Right atrium auricular region (tissue), 2 donors: ENCODE results near the gene LHX8. TPM values are rescaled to one million over a fixed set of nuclear protein-coding genes. Genes with fewer than 3 reads are reported as not detected.
"Not testable (repeated sequence)": the region's sequence is repeated elsewhere in the genome, so short reads cannot be mapped to it uniquely, and the experiment has no call there.

ENCODE experiments used
- DNase-seq: peaks from one replicate; pipeline ENCODE4 v3.0.0-alpha.2; 2019; ENCODE audit warnings: low spot score
- H3K27ac ChIP-seq, 2 donors: fragments of 200-600 bp; sonication (generic); 1 replicate in 1 of 2; 2 replicates in 1 of 2; pipeline ENCODE4 v1.5.1; 2016 to 2019
- H3K27me3 ChIP-seq, 2 donors: fragments of 200-600 bp; sonication (generic); one replicate each; pipeline versions ENCODE4 v1.5.1 to v1.6.0; 2017 to 2019
- H3K36me3 ChIP-seq: fragments of 200-600 bp; sonication (generic); one replicate; pipeline ENCODE4 v1.5.1; 2016
- H3K4me1 ChIP-seq, 2 donors: fragments of 200-600 bp; sonication (generic); one replicate each; pipeline versions ENCODE4 v1.5.1 to v1.6.0; 2017 to 2019
- H3K4me3 ChIP-seq, 2 donors: fragments of 200-600 bp; sonication (generic); 1 replicate in 1 of 2; 2 replicates in 1 of 2; pipeline ENCODE4 v1.5.1; 2017 to 2019; ENCODE audit warnings: mild to moderate bottlenecking in 1 of 2, moderate library complexity in 1 of 2
- H3K9me3 ChIP-seq, 2 donors: fragments of 200-600 bp; sonication (generic); one replicate each; pipeline ENCODE4 v1.5.1; 2019
- total RNA-seq, 2 donors: library from RNA; depleted of rRNA; stranded (reverse); fragments of >200 nt; gene quantifications; one replicate each; pipeline ENCODE4 v1.1.0, GENCODE V29; 2016
- TF ChIP-seq, protein P1 (sequence below), 2 donors: fragments of 200-600 bp; sonication (generic); IDR thresholded peaks; one replicate each; pipeline ENCODE4 v1.5.1; 2019; ENCODE audit warnings: antibody characterized with exemption in 2 of 2

LHX8 gene
- total RNA-seq, 2 donors from 2014 or later, result not detected

DNA sequence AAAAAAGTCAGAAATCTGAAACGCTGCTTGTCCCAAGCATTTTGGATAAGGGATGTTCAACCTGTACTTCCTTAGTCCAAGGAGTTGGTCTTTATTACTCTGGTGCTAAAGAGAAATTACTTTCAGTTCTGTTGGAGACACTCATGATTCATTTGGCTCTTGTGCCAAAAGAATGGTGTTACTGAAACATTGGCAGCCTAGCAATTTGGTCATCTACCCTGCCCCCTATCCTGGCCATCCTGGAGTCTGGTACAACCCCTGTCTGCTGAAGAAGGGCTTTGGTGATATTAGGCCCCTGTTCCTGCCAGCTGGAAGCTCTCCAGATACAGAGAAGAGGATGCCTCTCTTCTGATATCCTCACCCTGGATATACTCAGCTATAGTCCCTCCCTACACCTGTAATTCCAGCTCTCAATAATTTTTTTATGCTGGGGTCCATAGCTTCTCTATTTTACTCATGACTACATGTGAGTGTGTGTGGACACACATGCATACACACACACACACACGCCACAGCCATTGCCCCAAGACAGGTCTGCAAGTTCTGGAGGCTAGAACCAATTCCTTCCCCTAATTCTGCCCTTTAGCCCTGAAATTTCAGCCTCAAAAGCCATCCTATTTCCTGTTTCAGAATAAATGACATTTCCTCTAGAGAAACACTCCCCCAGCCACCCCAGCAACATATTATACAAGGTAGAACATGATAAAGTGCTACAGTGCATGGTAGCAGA lies 40.0 kb downstream of the LHX8 start:
- TF ChIP-seq, protein P1, sequence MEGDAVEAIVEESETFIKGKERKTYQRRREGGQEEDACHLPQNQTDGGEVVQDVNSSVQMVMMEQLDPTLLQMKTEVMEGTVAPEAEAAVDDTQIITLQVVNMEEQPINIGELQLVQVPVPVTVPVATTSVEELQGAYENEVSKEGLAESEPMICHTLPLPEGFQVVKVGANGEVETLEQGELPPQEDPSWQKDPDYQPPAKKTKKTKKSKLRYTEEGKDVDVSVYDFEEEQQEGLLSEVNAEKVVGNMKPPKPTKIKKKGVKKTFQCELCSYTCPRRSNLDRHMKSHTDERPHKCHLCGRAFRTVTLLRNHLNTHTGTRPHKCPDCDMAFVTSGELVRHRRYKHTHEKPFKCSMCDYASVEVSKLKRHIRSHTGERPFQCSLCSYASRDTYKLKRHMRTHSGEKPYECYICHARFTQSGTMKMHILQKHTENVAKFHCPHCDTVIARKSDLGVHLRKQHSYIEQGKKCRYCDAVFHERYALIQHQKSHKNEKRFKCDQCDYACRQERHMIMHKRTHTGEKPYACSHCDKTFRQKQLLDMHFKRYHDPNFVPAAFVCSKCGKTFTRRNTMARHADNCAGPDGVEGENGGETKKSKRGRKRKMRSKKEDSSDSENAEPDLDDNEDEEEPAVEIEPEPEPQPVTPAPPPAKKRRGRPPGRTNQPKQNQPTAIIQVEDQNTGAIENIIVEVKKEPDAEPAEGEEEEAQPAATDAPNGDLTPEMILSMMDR (IDR thresholded peaks at IDR 0.05), result no peak
- Histone ChIP-seq H3K4me3 (no peak overlapping the region), H3K4me1 (no peaks in the 10 kb centered on the region), H3K9me3 (no peaks in the 10 kb centered on the region), H3K36me3 (no peaks in the 10 kb centered on the region), H3K27me3 (no peaks in the 10 kb centered on the region), H3K27ac (no peak overlapping the region)
- DNase-seq, result no peak

DNA sequence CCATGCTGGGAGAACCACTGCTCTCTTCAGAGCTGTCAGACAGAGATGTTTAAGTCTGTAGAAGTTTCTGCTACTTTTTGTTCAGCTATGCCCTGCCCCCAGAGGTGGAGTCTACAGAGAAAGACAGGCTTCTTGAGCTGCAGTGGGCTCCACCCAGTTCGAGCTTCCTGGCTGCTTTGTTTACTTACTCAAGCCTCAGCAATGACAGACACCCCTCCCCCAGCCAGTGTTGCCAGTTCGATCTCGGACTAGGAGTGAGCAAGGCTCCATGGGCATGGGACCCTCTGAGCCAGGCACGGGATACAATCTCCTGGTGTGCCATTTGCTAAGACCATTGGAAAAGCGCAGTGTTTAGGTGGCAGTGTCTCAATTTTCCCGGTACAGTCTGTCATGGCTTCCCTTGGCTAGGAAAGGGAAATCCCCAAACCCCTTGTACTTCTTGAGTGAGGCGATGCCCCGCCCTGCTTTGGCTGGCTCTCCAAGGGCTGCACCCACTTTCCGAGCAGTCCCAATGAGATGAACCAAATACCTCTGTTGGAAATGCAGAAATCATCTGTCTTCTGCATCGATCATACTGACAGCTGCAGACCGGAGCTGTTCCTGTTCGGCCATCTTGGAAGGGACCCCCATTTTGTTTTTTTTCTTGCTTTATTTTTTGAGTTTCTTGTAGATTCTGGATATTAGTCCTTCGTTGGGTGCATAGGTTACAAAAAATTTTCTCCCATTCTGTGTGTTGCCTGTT lies 47.2 kb downstream of the LHX8 start:
- H3K27ac ChIP-seq, H3K4me3 ChIP-seq, DNase-seq, H3K27me3 ChIP-seq, H3K36me3 ChIP-seq, H3K9me3 ChIP-seq, H3K4me1 ChIP-seq: not testable (repeated sequence)

DNA sequence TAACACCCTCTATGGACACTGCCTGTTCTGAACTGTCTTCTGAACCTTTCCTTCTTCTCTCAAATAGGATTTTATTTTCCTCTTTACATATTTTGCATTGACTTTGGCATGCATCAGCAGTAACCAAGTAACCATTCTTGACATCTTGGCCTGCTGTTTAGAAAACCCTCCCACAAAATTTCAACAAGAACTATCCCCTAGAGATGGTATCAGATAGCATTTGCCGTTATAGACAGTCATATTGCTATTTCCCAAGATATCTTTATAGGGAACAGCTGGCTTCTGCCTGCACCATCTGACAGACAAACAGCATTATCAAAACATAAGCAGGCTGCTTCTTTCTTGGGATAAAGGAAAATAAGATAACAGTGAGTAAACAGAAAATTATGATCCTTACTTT lies 54.7 kb downstream of the LHX8 start:
- TF ChIP-seq, protein P1 (IDR thresholded peaks at IDR 0.05), result no peak
- Histone ChIP-seq H3K27ac (no peak overlapping the region), H3K4me1 (no peaks in the 10 kb centered on the region), H3K9me3 (no peaks in the 10 kb centered on the region), H3K36me3 (no peaks in the 10 kb centered on the region), H3K4me3 (no peak overlapping the region), H3K27me3 (no peaks in the 10 kb centered on the region)
- DNase-seq, result no peak

DNA sequence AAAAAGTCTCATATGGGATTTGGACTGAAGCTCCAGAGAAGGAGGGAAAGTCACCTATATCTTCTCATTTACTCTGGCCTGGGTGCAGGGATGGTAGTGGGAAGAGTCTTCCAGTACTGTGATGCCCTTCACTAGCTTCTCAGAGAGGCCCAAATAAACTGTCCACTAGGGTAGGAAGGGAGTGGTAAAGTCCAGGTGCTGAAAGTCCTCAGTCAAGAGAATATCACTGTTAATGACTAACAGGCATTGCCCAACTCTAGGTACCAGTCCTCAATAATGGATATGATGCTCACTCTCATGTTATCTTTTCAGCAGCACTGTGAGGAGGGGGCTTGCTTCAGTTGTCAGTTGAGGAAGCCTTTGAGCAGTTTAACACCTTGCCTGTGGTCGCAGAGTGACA lies 64.0 kb downstream of the LHX8 start:
- Histone ChIP-seq H3K27me3 (no peaks in the 10 kb centered on the region), H3K27ac (no peak overlapping the region), H3K4me3 (no peak overlapping the region), H3K36me3 (no peaks in the 10 kb centered on the region), H3K9me3 (no peaks in the 10 kb centered on the region), H3K4me1 (no peaks in the 10 kb centered on the region)
- TF ChIP-seq, protein P1 (IDR thresholded peaks at IDR 0.05), result no peak
- DNase-seq, result no peak

DNA sequence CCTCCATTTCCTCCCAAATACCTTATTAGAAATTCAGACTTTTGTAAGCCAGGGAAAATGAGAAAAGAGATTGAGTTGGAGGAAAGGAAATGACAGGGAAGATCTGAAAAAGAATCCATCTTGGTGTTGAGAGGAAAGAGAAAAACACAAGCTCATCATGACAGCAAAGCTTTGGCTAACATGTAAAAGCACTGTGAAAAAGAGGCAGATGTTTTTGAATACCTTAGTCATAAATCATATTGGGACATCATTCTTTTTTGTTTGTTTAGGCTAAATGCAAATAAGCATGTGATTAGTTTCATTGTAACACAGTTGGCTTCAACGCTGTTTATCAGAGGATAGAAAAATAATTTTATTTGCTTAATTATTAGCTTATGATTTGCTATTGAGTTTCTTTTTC lies 64.6 kb downstream of the LHX8 start:
- H3K36me3 ChIP-seq, result no peaks in the 10 kb centered on the region
- no peaks in the 10 kb centered on the region for H3K4me1 ChIP-seq
- no peak overlapping the region for H3K27ac ChIP-seq
- H3K9me3 ChIP-seq, result no peaks in the 10 kb centered on the region
- no peak for DNase-seq
- TF ChIP-seq, protein P1 (IDR thresholded peaks at IDR 0.05), result no peak
- H3K27me3 ChIP-seq, result no peaks in the 10 kb centered on the region
- H3K4me3 ChIP-seq, result no peak overlapping the region

DNA sequence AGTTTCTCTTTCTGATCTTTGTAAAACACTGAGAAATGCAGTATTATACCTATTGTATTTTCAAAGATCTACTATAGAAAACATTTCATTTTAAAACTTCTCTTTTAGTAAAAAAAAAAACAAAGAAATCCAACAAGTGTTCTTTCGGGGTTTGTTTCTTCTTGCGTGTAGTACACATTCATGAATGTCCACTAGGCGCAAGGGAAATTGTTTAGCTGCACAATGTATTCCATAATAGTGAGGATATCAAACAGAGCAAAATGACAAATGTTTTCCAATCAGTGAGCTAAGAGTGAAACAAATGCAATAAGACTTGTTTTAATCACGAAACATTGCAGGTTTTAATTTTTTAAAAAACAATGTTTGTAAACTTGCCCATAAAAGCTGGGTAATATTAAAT lies 68.6 kb downstream of the LHX8 start:
- Histone ChIP-seq H3K27me3 (no peaks in the 10 kb centered on the region), H3K9me3 (no peaks in the 10 kb centered on the region), H3K36me3 (no peaks in the 10 kb centered on the region), H3K4me3 (no peak overlapping the region), H3K4me1 (no peaks in the 10 kb centered on the region), H3K27ac (no peak overlapping the region)
- no peak for DNase-seq
- TF ChIP-seq, protein P1 (IDR thresholded peaks at IDR 0.05), result no peak
